Measurements from ENCODE around the gene MARVELD3. TPM values are rescaled to one million over a fixed set of nuclear protein-coding genes. Genes with fewer than 3 reads are reported as not detected.
A peak's percentile ranks its signal among the peaks of the same experiment; 100 is the strongest.
"Not testable (repeated sequence)": the region's sequence is repeated elsewhere in the genome, so short reads cannot be mapped to it uniquely, and the experiment has no call there.

MARVELD3 gene, protein sequence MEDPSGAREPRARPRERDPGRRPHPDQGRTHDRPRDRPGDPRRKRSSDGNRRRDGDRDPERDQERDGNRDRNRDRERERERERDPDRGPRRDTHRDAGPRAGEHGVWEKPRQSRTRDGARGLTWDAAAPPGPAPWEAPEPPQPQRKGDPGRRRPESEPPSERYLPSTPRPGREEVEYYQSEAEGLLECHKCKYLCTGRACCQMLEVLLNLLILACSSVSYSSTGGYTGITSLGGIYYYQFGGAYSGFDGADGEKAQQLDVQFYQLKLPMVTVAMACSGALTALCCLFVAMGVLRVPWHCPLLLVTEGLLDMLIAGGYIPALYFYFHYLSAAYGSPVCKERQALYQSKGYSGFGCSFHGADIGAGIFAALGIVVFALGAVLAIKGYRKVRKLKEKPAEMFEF
- total RNA-seq: not detected

DNA sequence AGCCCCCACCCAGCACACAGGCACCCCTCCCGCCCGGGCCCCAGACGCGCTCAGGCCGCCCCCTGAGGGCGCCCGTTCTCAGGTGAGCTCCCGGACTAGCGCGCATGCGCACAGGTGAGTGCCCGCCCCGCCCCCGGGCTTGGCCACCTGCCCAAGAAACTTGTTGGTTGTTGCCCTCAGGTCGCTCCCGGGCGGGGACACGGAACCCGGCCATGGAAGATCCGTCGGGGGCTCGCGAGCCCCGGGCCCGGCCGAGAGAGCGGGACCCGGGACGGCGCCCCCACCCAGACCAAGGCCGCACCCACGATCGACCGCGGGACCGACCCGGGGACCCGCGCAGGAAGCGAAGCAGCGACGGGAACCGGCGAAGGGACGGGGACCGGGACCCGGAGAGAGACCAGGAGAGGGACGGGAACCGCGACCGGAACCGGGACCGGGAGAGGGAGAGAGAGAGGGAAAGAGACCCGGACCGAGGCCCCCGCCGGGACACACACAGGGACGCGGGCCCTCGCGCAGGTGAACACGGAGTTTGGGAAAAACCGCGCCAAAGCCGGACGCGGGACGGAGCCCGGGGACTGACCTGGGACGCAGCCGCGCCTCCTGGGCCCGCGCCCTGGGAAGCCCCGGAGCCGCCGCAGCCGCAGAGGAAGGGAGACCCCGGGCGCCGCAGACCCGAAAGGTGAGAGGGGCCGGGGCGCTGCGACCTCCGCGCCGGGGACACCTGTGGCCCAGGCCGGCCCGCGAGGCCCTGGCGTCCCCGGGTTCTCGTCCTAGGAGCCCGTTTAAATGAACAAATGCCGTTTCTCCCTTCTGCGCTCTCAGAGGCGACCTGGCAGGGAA is at the start of gene MARVELD3:
TSS of gene MARVELD3 (plus strand) at position 167 of the 840 bp plus-strand sequence. CDS start at position 213, 46 bp downstream.
- no peak within 1 kb of the TSS for H3K27ac Mint-ChIP-seq
- DNase-seq (no peak), ATAC-seq (peak; percentile 34)
- no peaks in the 10 kb centered on the region for H3K4me1 Mint-ChIP-seq (ENCODE audit: low read depth)
- POLR2A ChIA-PET: no interaction called here
- peaks cover 16% of the 10 kb centered on the region for H3K27me3 Mint-ChIP-seq (ENCODE audit: low read depth)
- H3K36me3 Mint-ChIP-seq (ENCODE audit: low read depth): no peaks in the 10 kb centered on the region
- no peaks in the 10 kb centered on the region for H3K9me3 Mint-ChIP-seq (ENCODE audit: insufficient read depth)
- CTCF ChIA-PET: no interaction called here
- H3K4me3 Mint-ChIP-seq: peak within 1 kb of the TSS; percentile 46

DNA sequence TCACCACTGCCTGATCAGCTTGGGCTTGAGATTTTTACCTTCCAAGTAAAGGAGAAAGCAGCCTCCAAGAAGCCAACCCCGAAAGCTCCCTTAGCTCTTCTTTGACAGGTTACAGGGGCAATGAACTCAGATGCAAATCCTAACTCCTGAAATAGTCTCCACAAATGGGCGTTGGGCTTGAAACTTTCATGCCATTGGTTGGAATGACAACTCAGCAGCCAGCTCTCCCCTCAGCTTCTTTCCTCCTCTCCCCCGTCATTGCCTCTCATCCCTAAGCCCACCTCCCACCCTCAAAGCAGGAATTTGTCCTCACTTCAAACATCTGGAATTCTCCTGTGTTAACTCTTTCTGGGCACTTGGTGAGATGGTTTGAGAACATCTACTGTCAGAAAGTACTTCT is 49.0 kb upstream of the MARVELD3 start, which contains the start of gene TAT:
TSS of gene TAT (minus strand) at position 122 of the 400 bp plus-strand sequence. CDS start 677 bp downstream, outside the sequence.
- ChIA-PET POLR2A (no interaction called here), CTCF (interaction anchor here (1.7 to 3.6 kb wide), 3 partner anchors 11 to 35 kb away, joined by 6 to 15 read pairs (median 6); no protein-coding TSS in a partner anchor)
- Mint-ChIP-seq H3K27me3 (ENCODE audit: low read depth) (peaks cover 16% of the 10 kb centered on the region), H3K27ac (no peak within 1 kb of the TSS), H3K36me3 (ENCODE audit: low read depth) (no peaks in the 10 kb centered on the region), H3K9me3 (ENCODE audit: insufficient read depth) (no peaks in the 10 kb centered on the region), H3K4me1 (ENCODE audit: low read depth) (no peaks in the 10 kb centered on the region), H3K4me3 (no peak within 1 kb of the TSS)
- no peak for DNase-seq
- ATAC-seq: no peak

DNA sequence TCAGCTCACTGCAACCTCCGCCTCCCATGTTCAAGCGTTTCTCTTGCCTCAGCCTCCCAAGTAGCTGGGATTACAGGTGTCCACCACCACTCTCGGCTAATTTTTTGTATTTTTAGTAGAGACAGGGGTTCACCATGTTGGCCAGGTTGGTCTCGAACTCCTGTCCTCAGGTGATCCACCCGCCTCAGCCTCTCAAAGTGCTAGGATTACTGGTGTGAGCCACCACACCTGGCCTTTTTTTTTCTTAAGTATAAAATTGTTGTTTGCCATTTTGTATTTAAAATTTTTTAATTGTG is 43.5 kb upstream of the MARVELD3 start:
- H3K9me3 Mint-ChIP-seq (ENCODE audit: insufficient read depth); H3K4me1 Mint-ChIP-seq (ENCODE audit: low read depth); H3K27ac Mint-ChIP-seq; ATAC-seq; DNase-seq; H3K36me3 Mint-ChIP-seq (ENCODE audit: low read depth); POLR2A ChIA-PET; H3K4me3 Mint-ChIP-seq: not testable (repeated sequence)
- CTCF ChIA-PET: interaction anchor here (1.1 kb wide), 1 partner anchor 28 kb away, joined by 3 read pairs; no protein-coding TSS in a partner anchor
- H3K27me3 Mint-ChIP-seq (ENCODE audit: low read depth): peaks cover 20% of the 10 kb centered on the region

DNA sequence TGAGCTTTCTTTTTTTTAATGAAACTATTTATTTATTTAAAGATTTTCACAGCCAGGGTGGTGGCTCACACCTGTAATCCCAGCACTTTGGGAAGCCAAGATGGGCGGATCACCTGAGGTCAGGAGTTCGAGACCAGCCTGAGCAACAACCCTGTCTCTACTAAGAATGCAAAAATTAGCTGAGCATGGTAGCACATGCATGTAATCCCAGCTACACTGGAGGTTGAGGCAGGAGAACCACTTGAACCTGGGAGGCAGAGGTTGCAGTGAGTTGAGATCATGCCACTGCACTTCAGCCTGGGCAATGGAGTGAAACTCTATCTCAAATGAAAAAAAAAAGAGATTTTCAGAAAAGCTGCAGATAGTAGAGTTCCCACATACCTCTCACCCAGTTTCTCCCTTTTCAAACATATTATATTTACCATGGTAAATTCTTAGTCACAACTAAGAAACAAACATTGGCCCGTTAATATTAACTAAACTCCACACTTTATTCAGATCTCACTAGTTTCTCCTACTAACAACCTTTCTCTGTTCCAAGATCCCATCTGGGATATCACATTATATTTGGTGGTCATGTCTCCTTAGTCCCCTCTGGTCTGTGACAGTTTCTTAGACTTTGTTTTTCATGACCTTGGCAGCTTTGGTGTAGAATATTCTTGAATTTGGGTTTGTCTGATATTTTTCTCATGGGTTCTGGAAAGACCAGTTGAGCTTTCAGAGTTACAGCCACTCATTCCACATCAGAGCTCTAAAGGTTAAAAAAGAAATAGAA is 41.3 kb upstream of the MARVELD3 start:
- H3K36me3 Mint-ChIP-seq (ENCODE audit: low read depth): no peaks in the 10 kb centered on the region
- no peaks in the 10 kb centered on the region for H3K9me3 Mint-ChIP-seq (ENCODE audit: insufficient read depth)
- H3K4me3 Mint-ChIP-seq: no peak overlapping the region
- peaks cover 21% of the 10 kb centered on the region for H3K27me3 Mint-ChIP-seq (ENCODE audit: low read depth)
- ChIA-PET POLR2A (no interaction called here), CTCF (interaction anchor here (1.1 to 3.6 kb wide), 3 partner anchors 10 to 26 kb away, joined by 3 to 15 read pairs (median 3); no protein-coding TSS in a partner anchor)
- ATAC-seq: no peak
- DNase-seq: no peak
- no peak overlapping the region for H3K27ac Mint-ChIP-seq
- no peaks in the 10 kb centered on the region for H3K4me1 Mint-ChIP-seq (ENCODE audit: low read depth)

DNA sequence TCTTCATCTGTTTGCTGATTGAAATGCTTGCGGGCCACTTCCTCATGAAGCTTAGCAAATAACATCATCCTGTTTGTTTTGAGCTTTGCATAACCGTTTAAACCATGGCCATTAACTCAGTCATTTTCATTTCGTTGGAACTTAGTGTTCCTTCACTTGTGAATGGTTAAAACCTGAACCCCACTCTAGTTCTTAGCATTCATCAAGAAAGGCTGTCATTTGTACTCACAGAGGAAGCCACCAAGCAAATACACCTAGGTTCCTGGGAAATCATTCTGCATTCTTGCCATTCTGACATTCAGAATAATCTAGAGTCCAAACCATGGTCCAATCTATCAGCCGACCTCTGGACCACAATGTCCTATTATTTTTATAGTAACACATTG is 40.7 kb upstream of the MARVELD3 start:
- Mint-ChIP-seq H3K4me1 (ENCODE audit: low read depth) (no peaks in the 10 kb centered on the region), H3K9me3 (ENCODE audit: insufficient read depth) (no peaks in the 10 kb centered on the region), H3K36me3 (ENCODE audit: low read depth) (no peaks in the 10 kb centered on the region), H3K27ac (no peak overlapping the region), H3K4me3 (no peak overlapping the region), H3K27me3 (ENCODE audit: low read depth) (peaks cover 21% of the 10 kb centered on the region)
- ChIA-PET CTCF (interaction anchor here (1.1 to 3.6 kb wide), 3 partner anchors 9 to 25 kb away, joined by 3 to 15 read pairs (median 3); no protein-coding TSS in a partner anchor), POLR2A (interaction anchor here (1.0 kb wide), 1 partner anchor 20 kb away, joined by 3 read pairs; no protein-coding TSS in a partner anchor)
- ATAC-seq (no peak), DNase-seq (no peak)

DNA sequence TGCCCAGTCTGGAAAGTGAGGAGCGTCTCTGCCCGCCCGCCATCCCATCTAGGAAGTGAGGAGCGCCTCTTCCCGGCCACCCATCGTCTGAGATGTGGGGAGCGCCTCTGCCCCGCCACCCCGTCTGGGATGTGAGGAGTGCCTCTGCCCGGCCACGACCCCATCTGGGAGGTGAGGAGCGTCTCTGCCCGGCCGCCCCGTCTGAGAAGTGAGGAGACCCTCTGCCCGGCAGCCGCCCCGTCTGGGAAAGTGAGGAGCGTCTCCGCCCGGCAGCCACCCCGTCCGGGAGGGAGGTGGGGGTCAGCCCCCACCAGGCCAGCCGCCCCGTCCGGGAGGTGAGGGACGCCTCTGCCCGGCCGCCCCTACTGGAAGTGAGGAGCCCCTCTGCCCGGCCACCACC is 36.6 kb upstream of the MARVELD3 start:
- H3K9me3 Mint-ChIP-seq (ENCODE audit: insufficient read depth); ATAC-seq; H3K4me1 Mint-ChIP-seq (ENCODE audit: low read depth); CTCF ChIA-PET; H3K36me3 Mint-ChIP-seq (ENCODE audit: low read depth); DNase-seq; H3K4me3 Mint-ChIP-seq; POLR2A ChIA-PET; H3K27ac Mint-ChIP-seq: not testable (repeated sequence)
- H3K27me3 Mint-ChIP-seq (ENCODE audit: low read depth): peaks cover 22% of the 10 kb centered on the region

DNA sequence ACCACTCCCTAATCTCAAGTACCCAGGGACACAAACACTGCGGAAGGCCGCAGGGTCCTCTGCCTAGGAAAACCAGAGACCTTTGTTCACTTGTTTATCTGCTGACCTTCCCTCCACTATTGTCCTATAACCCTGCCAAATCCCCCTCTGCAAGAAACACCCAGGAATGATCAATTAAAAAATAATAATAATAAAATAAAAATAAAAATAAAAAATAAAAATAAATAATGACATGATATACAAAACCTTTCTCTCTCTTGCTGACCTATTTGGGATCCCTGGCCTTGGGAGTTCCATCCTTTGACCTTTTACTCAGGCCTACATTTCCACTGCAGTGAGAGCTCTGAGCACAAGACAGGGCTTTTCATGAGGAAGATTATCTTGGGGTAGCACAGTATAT is 35.9 kb upstream of the MARVELD3 start:
- CTCF ChIA-PET; H3K27ac Mint-ChIP-seq; POLR2A ChIA-PET; H3K9me3 Mint-ChIP-seq (ENCODE audit: insufficient read depth); ATAC-seq; DNase-seq; H3K4me1 Mint-ChIP-seq (ENCODE audit: low read depth); H3K36me3 Mint-ChIP-seq (ENCODE audit: low read depth); H3K4me3 Mint-ChIP-seq: not testable (repeated sequence)
- peaks cover 25% of the 10 kb centered on the region for H3K27me3 Mint-ChIP-seq (ENCODE audit: low read depth)

DNA sequence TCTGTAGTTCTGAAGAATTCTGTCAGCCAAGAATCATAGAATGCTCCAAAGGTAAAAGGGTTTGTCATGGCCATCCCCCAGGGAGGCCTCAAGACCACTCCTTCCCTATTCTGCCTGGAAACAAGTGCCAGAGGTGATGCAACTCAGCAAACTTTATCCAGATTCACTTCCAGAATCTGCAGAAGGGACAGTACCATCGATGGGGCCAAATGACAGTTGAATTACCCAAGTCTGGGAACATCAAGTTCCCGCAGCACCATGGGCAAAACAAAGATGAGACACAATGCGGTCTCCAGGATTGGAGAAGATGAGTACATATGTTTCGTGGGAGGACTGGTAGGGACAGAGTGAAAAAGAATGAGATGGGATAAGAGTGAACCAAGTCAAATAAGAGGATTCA is 35.4 kb upstream of the MARVELD3 start:
- Mint-ChIP-seq H3K27ac (no peak overlapping the region), H3K9me3 (ENCODE audit: insufficient read depth) (no peaks in the 10 kb centered on the region), H3K4me1 (ENCODE audit: low read depth) (no peaks in the 10 kb centered on the region), H3K27me3 (ENCODE audit: low read depth) (peaks cover 25% of the 10 kb centered on the region), H3K36me3 (ENCODE audit: low read depth) (no peaks in the 10 kb centered on the region), H3K4me3 (no peak overlapping the region)
- DNase-seq: no peak
- no peak for ATAC-seq
- POLR2A ChIA-PET: no interaction called here
- CTCF ChIA-PET: no interaction called here

DNA sequence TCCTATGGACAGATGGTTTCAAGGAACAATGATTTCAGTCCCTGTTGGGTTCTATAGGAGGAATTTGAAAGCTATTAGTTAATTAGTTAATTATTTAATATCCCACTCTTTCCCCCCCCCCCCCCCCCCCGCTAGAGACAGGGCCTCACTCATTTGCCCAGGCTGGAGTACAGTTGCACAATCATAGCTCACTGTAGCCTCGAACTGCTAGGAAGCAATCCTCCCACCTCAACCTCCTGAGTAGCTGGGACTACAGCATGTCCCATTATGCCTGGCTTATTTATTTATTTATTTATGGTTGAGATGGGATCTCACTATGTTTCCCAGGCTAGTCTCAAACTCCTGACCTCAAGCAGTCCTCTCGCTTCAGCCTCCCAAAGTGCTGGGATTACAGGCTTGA is 34.1 kb upstream of the MARVELD3 start:
- no peaks in the 10 kb centered on the region for H3K36me3 Mint-ChIP-seq (ENCODE audit: low read depth)
- no peaks in the 10 kb centered on the region for H3K4me1 Mint-ChIP-seq (ENCODE audit: low read depth)
- no peak overlapping the region for H3K4me3 Mint-ChIP-seq
- ATAC-seq (no peak), DNase-seq (no peak)
- POLR2A ChIA-PET: no interaction called here
- peaks cover 23% of the 10 kb centered on the region for H3K27me3 Mint-ChIP-seq (ENCODE audit: low read depth)
- CTCF ChIA-PET: interaction anchor here (1.1 kb wide), 1 partner anchor 19 kb away, joined by 13 read pairs; no protein-coding TSS in a partner anchor
- H3K27ac Mint-ChIP-seq: no peak overlapping the region
- H3K9me3 Mint-ChIP-seq (ENCODE audit: insufficient read depth): no peaks in the 10 kb centered on the region

DNA sequence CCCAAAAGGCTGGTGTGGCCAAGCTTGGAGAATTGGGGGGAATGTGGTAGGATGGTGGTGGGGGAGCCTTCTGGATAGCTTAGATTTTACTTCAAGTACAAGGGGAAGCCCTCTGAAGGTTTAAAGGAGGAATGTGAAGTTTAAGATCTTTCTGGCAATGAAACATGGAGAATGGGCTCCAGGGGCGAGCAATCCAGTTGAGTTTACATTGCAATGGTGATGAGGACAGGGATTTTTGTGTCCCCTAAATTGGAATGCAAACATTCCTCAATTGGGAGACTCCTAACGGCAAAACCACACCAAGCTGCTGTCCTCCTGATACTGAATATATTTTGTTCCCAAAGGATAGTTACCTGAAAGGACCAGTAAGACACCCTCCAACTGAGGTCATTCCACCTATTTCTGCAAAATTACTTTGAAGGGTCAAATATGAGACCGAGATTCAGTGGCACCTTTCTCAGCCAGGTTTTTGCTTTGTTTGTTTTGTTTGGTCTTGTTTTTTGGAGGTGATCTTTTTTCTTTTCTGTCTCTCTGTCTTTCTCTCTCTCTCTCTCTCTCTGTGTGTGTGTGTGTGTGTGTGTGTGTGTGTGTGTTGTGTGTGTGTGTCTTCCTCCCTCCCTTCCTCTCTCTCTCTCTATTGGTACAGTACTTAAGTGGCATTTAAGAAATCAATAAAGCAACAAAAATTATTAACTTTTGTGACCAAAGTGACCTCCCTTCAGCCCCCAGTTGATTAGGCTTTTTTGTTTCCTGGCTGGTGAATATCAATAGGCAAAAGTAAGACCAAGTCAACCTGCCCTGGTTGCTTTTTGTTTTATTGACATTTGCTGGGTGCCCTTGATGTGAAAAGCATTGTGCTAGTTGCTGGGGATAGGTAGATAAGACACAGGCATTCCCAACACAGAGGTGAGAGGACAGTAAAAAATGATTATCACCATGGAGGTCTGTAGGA is 32.7 kb upstream of the MARVELD3 start:
- POLR2A ChIA-PET: no interaction called here
- no peak overlapping the region for H3K4me3 Mint-ChIP-seq
- no peaks in the 10 kb centered on the region for H3K36me3 Mint-ChIP-seq (ENCODE audit: low read depth)
- ATAC-seq: no peak
- H3K27ac Mint-ChIP-seq: no peak overlapping the region
- CTCF ChIA-PET: interaction anchor here (0.6 to 1.5 kb wide), 5 partner anchors 8 to 79 kb away, joined by 3 to 13 read pairs (median 4); no protein-coding TSS in a partner anchor
- H3K27me3 Mint-ChIP-seq (ENCODE audit: low read depth): peaks cover 28% of the 10 kb centered on the region
- H3K4me1 Mint-ChIP-seq (ENCODE audit: low read depth): no peaks in the 10 kb centered on the region
- no peaks in the 10 kb centered on the region for H3K9me3 Mint-ChIP-seq (ENCODE audit: insufficient read depth)
- no peak for DNase-seq

Data from activated CD8-positive, alpha-beta T cell treated with anti-CD3 and anti-CD28 coated beads, Interleukin-2, amount 10 ng/mL, durations not matched to agents 7 days and 5 days (primary cell).